OCI-LY3 (cell line): ENCODE results near the gene MGP.

Experiments
- H2AFZ ChIP-seq: fragments of 200-600, 300-600 bp; shearing (Covaris generic); 2 replicates; pipeline ENCODE4 v1.6.0; 2014; ENCODE audit warnings: antibody characterized with exemption, low read depth, low read length
- H3K27ac ChIP-seq: fragments of 200-600, 300-600 bp; sonication (generic); 2 replicates; pipeline ENCODE4 v1.5.1; 2014; ENCODE audit warnings: mild to moderate bottlenecking, low read length, moderate library complexity, mixed read lengths
- H3K27me3 ChIP-seq: fragments of 200-600, 300-600 bp; sonication (generic); 2 replicates; pipeline ENCODE4 v1.6.1; 2014; ENCODE audit warnings: low read depth, low read length, mixed read lengths
- H3K36me3 ChIP-seq: fragments of 200-600, 300-600 bp; sonication (generic); replicated peaks from 2 replicates; pipeline ENCODE3; 2014; ENCODE audit warnings: low read depth, low read length, mixed read lengths
- H3K4me1 ChIP-seq: fragments of 300-600, 200-600 bp; sonication (generic); 2 replicates; pipeline ENCODE4 v1.6.1; 2014; ENCODE audit warnings: low read length, mixed read lengths
- H3K4me2 ChIP-seq: fragments of 200-600, 300-600 bp; sonication (generic); 2 replicates; pipeline ENCODE4 v1.6.1; 2014; ENCODE audit warnings: low read length, mixed read lengths
- H3K4me3 ChIP-seq: fragments of 300-600, 200-600 bp; sonication (generic); 2 replicates; pipeline ENCODE4 v1.5.1; 2014; ENCODE audit warnings: antibody characterized with exemption, mild to moderate bottlenecking, low read length, moderate library complexity
- H3K79me2 ChIP-seq: fragments of 300-600, 200-600 bp; shearing (Covaris generic); 2 replicates; pipeline ENCODE4 v1.6.1; 2014; ENCODE audit warnings: mild to moderate bottlenecking, low read length, mixed read lengths
- H3K9ac ChIP-seq: fragments of 300-600, 200-600 bp; shearing (Covaris generic); 2 replicates; pipeline ENCODE4 v1.6.0; 2014; ENCODE audit warnings: mild to moderate bottlenecking, low read length, moderate library complexity
- H3K9me3 ChIP-seq: fragments of 200-600, 300-600 bp; shearing (Covaris generic); 2 replicates; pipeline ENCODE4 v1.6.1; 2014; ENCODE audit warnings: low read length, mixed read lengths; ENCODE audit not compliant: insufficient read depth
- H4K20me1 ChIP-seq: fragments of 200-600, 300-600 bp; sonication (generic); 2 replicates; pipeline ENCODE4 v1.6.1; 2016; ENCODE audit warnings: low read length, mixed read lengths; ENCODE audit not compliant: insufficient read depth
- EZH2phosphoT487 ChIP-seq: fragments of 200-600 bp; shearing (Covaris generic); IDR thresholded peaks from 2 replicates; pipeline ENCODE4 v1.6.1; 2018; ENCODE audit warnings: antibody characterized with exemption, mixed run types, low read depth
- TF ChIP-seq, protein P1 (sequence below): fragments of 200-600, 300-600 bp; sonication (generic); IDR thresholded peaks from 2 replicates; pipeline ENCODE4 v1.5.1; 2014; ENCODE audit warnings: antibody characterized with exemption, low read length, low read depth

MGP gene

DNA sequence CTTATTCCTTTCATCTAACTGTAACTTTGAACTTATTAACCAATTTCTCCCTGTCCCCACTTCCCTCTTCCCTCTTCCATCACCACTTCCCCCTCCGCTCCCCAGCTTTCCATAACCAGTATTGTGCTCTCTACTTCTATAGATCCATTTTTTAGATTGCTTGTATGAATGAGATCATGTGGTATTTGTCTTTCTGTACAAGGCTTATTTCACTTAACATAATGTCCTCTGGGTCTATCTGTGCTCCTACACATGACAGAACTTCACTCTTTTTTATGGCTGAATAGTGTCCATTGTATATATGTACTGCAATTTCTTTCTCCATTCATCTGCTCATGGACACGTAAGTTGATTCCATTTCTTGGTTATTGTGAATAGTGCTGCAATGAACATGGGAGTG lies 38.3 kb upstream of the MGP start:
- no peak overlapping the region for H3K4me2 ChIP-seq
- no peak overlapping the region for H3K4me3 ChIP-seq
- no peaks in the 10 kb centered on the region for H3K79me2 ChIP-seq
- H3K27ac ChIP-seq, result no peak overlapping the region
- no peak overlapping the region for H3K9ac ChIP-seq
- no peak overlapping the region for H2AFZ ChIP-seq
- no peaks in the 10 kb centered on the region for H3K27me3 ChIP-seq
- H3K36me3 ChIP-seq, result no peaks in the 10 kb centered on the region
- H3K4me1 ChIP-seq, result peaks cover 14% of the 10 kb centered on the region
- TF ChIP-seq, protein P1, sequence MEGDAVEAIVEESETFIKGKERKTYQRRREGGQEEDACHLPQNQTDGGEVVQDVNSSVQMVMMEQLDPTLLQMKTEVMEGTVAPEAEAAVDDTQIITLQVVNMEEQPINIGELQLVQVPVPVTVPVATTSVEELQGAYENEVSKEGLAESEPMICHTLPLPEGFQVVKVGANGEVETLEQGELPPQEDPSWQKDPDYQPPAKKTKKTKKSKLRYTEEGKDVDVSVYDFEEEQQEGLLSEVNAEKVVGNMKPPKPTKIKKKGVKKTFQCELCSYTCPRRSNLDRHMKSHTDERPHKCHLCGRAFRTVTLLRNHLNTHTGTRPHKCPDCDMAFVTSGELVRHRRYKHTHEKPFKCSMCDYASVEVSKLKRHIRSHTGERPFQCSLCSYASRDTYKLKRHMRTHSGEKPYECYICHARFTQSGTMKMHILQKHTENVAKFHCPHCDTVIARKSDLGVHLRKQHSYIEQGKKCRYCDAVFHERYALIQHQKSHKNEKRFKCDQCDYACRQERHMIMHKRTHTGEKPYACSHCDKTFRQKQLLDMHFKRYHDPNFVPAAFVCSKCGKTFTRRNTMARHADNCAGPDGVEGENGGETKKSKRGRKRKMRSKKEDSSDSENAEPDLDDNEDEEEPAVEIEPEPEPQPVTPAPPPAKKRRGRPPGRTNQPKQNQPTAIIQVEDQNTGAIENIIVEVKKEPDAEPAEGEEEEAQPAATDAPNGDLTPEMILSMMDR, result no peak
- TF ChIP-seq EZH2phosphoT487, result no peak
- no peaks in the 10 kb centered on the region for H3K9me3 ChIP-seq
- no peaks in the 10 kb centered on the region for H4K20me1 ChIP-seq

DNA sequence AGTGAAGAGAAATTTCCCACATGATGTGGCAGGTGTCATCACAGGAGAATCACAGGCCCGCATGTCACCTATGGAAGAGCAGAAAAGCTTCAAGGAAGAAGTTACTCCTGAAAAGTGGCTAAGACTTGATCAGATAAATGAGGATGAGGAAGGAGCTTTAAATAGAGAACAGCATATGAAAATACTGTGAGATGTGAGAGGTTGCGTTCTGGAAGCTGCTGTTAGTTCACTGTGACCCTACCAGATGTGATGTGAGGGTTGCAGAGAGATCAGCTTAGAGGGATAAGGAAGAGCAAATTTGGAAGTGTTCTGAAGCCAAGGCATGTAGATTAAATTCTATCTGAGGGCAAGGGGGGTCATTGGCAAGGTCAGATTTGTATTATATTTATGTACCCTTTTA lies 35.6 kb upstream of the MGP start:
- Histone ChIP-seq H2AFZ (no peak overlapping the region), H3K79me2 (no peaks in the 10 kb centered on the region), H3K27me3 (no peaks in the 10 kb centered on the region), H3K27ac (no peak overlapping the region), H4K20me1 (no peaks in the 10 kb centered on the region), H3K36me3 (peaks cover 4% of the 10 kb centered on the region), H3K9me3 (no peaks in the 10 kb centered on the region), H3K4me2 (no peak overlapping the region), H3K9ac (no peak overlapping the region), H3K4me3 (no peak overlapping the region), H3K4me1 (no peaks in the 10 kb centered on the region)
- no peak for TF ChIP-seq EZH2phosphoT487
- TF ChIP-seq, protein P1, result no peak

DNA sequence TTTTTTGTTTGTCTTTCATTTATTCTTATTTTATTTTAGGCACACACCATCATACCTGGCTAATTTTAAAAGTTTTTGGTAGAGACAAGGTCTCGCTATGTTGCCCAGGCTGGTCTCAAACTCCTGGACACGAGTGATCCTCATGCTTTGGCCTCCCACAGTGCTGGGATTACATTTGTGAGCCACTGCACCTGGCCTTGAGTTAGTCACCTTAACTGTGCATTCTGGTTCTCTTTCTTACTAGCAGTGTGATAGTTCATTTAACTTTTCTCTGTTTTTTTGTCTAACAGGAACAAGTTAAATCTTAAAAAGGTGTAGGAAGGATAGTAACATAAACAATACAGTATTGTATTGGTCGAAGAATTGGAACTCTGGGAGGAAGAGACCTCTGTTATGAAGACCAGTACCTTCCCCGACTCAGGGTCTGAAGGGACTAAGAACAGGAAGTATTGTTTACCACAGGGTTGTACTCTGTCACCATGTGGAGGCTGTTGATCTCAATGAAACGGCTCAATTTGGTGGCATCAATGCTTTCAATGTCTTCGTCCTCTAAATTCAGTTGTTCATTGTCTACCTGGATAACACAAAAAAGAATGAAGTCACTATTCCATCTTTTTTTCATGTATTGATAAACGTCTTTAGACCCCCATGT lies 34.9 kb upstream of the MGP start:
- Histone ChIP-seq H3K4me3 (no peak overlapping the region), H4K20me1 (no peaks in the 10 kb centered on the region), H3K27me3 (no peaks in the 10 kb centered on the region), H3K4me2 (no peak overlapping the region), H3K4me1 (no peaks in the 10 kb centered on the region), H3K27ac (no peak overlapping the region), H3K79me2 (no peaks in the 10 kb centered on the region), H3K36me3 (peaks cover 4% of the 10 kb centered on the region), H3K9ac (no peak overlapping the region), H2AFZ (no peak overlapping the region), H3K9me3 (no peaks in the 10 kb centered on the region)
- TF ChIP-seq, protein P1, result no peak
- TF ChIP-seq EZH2phosphoT487, result no peak

DNA sequence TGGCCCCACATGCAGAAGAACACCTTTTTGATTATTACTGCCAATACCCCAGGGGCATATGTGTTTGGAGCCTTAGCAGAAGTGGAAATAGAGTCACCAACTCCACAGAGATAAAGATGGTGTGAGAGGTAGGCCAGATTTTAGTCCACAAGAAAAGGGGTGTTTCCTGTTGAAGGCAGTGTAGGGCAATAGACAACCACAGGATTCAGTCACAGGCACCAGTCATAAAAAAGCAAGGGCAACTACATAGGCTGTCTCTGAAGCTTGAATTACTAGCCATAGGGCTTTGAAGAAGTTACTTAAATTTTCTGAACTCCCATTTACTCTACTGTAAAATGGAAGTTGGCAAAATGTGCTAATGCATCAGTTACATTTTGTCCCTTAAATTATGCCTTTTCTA lies 33.8 kb upstream of the MGP start:
- Histone ChIP-seq H3K27me3 (no peaks in the 10 kb centered on the region), H3K9me3 (no peaks in the 10 kb centered on the region), H3K9ac (no peak overlapping the region), H3K27ac (no peak overlapping the region), H3K36me3 (peaks cover 6% of the 10 kb centered on the region), H3K79me2 (no peaks in the 10 kb centered on the region), H4K20me1 (no peaks in the 10 kb centered on the region), H3K4me1 (no peaks in the 10 kb centered on the region), H3K4me2 (no peak overlapping the region), H3K4me3 (no peak overlapping the region), H2AFZ (no peak overlapping the region)
- TF ChIP-seq, protein P1, result no peak
- TF ChIP-seq EZH2phosphoT487, result no peak
